Omental fat pad (tissue), 4 donors: Measurements from ENCODE around the gene GPSM3. TPM values are rescaled to one million over a fixed set of nuclear protein-coding genes. Genes with fewer than 3 reads are reported as not detected.
"Not testable (repeated sequence)": the region's sequence is repeated elsewhere in the genome, so short reads cannot be mapped to it uniquely, and the experiment has no call there.

ENCODE experiments used
- ATAC-seq: fragments of 150-250 bp; one replicate; pipeline ENCODE4 v1.9.1; 2016; ENCODE audit warnings: mild to moderate bottlenecking, moderate library complexity; ENCODE audit not compliant: low FRiP score
- DNase-seq: peaks from one replicate; pipeline ENCODE4 v3.0.0-alpha.2; 2019; ENCODE audit warnings: low spot score
- total RNA-seq, 4 donors: library from RNA; depleted of rRNA; stranded (reverse); fragments of >200 nt; gene quantifications; one replicate each; pipeline ENCODE4 v1.1.0, GENCODE V29; 2016
- TF ChIP-seq, protein P1 (sequence below), 3 donors: fragments of 450-650 bp; IDR thresholded peaks; one replicate each; pipeline ENCODE4 v1.5.1; 2016 to 2017; ENCODE audit warnings: antibody characterized with exemption in 3 of 3, mild to moderate bottlenecking in 3 of 3, moderate library complexity in 2 of 3

Gene GPSM3
- total RNA-seq, 4 donors from 2014 or later, result 9.7 to 28.3 (median 23.2) TPM

DNA sequence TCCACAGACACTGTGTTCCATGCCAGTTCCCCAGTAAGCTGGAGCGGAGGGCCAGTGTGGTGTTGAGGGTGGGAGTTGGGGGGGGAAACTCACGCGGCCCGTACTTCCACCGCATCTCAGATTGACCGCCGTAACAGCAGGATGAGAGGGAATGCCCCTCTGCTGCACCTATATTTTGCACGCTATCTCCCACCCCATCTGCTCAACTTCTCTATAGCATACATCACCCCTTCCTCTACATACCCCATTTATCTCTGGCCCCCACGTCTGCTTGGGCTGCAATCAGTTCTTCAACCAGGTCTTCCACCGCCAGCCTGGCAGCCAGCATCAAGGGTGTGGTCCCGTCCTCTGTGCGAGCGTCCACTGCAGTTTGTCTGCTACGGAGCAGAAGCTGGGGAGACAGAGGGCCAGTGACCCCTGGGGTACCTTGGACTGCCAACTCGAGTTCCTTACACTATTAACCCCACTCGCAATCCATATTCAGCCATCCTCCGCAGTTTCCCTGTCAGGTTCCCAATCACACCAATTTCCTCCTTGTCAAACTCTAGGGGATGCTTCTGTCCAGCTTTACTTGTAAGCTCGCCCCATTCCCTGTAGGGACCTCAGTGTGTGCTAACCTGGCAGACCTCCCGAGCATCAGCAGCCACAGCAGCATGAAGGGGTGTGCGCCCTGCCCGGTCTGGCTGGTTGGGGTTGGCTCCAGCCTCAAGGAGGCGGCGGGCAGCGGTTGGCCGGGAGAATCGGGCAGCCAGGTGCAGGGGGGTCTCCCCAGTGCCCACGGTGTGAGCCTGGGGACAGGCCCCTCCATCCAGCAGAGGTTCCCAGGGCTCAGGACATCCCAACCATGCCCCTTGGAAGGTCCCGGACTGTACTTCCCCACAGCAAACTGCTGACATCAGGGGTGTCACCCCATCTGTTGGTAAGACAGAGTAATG, 4.5 kb upstream of the GPSM3 start:
- DNase-seq (no peak), ATAC-seq (no peak)
- TF ChIP-seq, protein P1, sequence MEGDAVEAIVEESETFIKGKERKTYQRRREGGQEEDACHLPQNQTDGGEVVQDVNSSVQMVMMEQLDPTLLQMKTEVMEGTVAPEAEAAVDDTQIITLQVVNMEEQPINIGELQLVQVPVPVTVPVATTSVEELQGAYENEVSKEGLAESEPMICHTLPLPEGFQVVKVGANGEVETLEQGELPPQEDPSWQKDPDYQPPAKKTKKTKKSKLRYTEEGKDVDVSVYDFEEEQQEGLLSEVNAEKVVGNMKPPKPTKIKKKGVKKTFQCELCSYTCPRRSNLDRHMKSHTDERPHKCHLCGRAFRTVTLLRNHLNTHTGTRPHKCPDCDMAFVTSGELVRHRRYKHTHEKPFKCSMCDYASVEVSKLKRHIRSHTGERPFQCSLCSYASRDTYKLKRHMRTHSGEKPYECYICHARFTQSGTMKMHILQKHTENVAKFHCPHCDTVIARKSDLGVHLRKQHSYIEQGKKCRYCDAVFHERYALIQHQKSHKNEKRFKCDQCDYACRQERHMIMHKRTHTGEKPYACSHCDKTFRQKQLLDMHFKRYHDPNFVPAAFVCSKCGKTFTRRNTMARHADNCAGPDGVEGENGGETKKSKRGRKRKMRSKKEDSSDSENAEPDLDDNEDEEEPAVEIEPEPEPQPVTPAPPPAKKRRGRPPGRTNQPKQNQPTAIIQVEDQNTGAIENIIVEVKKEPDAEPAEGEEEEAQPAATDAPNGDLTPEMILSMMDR (IDR thresholded peaks at IDR 0.05), result no peak

DNA sequence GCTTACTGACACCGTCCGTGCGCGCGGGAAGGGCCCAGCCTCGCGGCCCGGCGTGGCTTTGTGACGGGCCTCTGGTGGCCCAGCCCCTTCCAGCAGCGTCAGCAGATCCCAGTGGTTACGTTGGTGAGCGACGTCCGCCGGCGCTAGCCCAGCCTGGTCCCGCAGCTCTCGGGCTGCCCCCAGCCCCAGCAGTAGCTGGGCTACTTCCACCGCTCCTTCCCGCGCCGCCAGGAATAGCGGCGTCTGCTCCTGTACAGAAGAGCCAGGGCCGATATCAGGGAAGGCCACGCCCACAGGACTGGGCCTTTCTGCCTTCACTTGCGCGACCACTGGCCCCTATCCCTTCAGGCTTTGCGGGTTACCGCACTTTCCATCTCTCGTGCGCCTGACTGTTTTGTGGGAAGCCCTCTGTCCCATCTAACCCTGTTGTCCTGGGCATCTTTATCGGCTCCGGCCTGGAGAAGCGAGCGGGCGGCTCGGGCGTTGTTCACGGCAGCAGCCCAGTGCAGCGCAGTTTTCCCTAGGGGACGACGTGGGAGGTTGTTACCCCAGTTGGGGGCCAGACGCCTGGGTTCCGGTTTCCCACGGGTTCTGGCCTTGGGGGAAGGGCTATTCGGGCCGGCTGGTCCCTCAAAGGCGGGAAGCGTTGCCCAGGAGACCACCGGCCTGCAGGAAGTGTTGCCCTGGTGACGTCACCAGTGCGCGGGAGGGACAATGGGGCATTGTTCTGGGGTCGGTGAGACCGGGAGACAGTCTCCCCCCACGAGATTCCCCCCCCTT, 3.6 kb upstream of the GPSM3 start:
- TF ChIP-seq, protein P1 (IDR thresholded peaks at IDR 0.05), result no peak
- peak; percentile 19 for ATAC-seq
- DNase-seq, result peak; percentile 86

DNA sequence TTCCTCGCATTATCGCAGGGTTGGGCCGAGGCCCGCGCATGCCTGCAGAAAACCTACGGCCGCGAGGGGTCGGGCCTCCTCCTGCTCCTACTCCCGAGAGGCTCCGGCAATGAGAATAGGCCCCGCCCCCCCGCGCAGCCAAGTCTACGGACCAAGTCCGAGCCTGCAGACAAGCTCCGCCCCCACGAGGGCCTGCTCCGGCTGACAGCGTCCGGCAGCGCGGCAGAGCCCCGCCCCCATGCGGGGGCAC, 3.1 kb upstream of the GPSM3 start:
- peak; percentile 100 for DNase-seq

DNA sequence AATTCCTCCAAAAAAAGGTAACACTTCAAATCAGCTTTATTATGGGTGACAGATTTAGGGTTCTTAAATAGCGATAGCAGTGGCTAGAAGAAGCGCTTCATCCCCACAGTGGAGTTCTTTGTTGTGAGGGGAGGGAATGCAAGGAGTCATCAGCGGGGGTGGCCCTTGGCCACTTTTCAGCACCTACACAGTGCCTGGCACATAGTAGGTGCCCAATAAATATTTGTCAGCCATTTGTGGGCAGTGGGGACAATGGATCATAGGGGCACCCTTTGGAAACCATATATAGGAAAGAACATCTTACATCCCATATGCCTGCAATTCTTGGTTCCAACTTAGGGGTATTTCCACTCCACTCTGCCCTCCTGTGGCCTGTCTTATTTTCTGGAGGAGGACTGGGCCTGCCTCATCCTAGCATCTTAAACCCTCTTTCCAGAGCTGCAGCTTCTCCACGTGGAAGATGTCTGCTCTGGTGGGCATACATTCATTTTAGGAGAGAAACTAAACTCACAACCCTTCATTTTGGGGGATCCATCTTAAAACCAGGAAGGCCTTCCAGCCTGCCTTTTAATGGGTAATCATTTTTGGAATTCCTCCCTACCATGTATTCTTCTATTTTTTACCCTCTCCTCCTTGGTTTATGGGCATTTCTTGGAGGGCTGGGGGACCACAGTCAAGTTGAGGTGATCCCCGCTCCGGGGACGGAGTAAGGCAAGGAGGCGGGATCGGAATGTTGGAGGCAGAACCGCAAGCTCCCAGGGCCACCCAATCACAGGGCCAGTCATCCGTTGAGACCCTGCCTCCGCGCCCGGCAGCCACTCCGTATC, 2.6 kb upstream of the GPSM3 start:
- no peak for ATAC-seq

More for the DNA sequence above, 3.1 kb upstream of the GPSM3 start:
- peak; percentile 94 for ATAC-seq
- TF ChIP-seq, protein P1 (IDR thresholded peaks at IDR 0.05), result no peak

DNA sequence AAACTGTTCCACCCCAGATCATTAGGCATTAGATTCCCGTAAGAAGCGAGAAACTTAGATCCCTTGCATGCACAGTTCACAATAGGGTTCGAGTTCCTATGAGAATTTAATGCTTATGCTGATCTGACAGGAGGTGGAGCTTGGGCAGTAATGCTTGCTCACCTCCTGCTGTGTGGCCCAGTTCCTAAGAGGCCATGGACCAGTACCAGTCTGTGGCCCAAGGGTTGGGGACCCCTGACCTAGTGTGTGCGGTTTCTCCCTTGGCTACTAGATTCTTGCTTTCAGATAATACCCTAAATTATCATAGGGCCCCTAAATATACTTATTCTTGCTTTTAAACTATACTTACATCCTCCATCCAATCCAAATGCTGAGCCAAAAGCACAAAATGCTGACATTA, 1.9 kb upstream of the GPSM3 start:
- DNase-seq, result no peak
- ATAC-seq, result no peak
- TF ChIP-seq, protein P1 (IDR thresholded peaks at IDR 0.05), result no peak

More for the DNA sequence above, 2.6 kb upstream of the GPSM3 start:
- TF ChIP-seq, protein P1 (IDR thresholded peaks at IDR 0.05), result peak in 1 of 3 donors; percentile 27
- DNase-seq, result no peak

DNA sequence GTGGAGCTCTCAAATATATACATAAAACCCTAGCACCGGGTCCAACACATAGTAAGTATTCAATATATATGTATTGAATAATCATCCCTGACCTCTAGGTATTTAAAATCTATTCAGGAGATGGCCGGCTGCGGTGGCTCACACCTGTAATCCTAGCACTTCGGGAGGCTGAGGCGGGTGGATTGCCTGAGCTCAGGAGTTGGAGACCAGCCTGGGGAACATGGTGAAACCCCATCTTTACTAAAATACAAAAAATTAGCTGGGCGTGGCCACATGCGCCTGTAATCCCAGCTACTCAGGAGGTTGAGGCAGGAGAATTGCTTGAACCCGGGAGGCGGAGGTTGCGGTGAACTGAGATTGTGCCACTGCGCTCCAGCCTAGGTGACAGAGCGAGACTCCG, 653 bp upstream of the GPSM3 start:
- DNase-seq, ATAC-seq: not testable (repeated sequence)
